Middle frontal gyrus (tissue), 1 donor: Measurements from ENCODE around the gene CNTN4.
"Not testable (repeated sequence)": the region's sequence is repeated elsewhere in the genome, so short reads cannot be mapped to it uniquely, and the experiment has no call there.

Source experiments
- DNase-seq: peaks from one replicate; pipeline ENCODE4 v3.0.0-alpha.2; 2015; ENCODE audit warnings: low spot score; ENCODE audit errors: extremely low spot score

The CNTN4 gene

GRCh38 chr3:2947536-2947935 is 848.9 kb downstream of the CNTN4 start:
- DNase-seq: no peak

- DNase-seq: no peak
These were observed 850.2 kb downstream of the CNTN4 start for GRCh38 chr3:2948882-2949281.

DNA sequence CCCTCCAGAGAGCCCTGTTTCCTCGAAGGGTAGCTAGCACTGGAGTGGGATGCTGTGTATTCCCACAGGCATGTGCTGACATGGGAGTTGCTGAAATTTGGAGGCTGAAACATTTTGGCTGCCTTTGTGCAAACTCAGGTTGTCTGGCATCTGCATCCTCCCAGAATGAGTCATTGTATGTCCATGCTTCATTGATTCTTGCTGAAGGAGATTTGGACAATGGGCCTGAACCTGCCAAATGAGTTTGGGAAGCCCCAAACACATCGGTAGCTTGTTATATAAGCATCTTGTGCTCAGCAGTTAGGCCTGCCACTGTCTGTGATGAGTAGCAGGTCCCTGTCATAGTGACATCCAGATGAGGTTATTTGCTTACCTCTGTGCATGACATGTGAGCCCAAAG is 851.5 kb downstream of the CNTN4 start:
- no peak for DNase-seq

GRCh38 chr3:2957115-2957514 is 858.4 kb downstream of the CNTN4 start:
- no peak for DNase-seq

- no peak for DNase-seq
These were observed 859.9 kb downstream of the CNTN4 start for GRCh38 chr3:2958551-2958950.

GRCh38 chr3:2961576-2961975 is 862.9 kb downstream of the CNTN4 start:
- DNase-seq: no peak

DNA sequence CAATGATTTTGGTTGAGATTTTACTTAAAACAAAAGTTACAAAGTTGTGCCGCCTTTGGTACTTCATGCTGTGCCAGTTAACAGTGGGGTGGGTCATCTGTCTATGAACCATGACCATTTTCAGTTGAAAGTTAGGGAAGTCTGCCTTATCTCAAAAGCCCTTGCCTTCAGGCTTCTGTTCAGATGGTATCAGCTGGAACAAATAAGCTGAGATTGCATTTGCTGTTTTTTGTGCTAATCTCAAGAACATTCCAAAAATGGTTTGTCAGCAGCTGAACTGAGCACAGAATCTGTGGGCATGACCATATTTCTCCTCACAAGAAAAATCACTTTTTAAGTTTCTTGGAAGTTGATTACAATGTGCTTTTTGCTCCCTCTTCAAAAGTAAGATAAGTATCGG is 869.2 kb downstream of the CNTN4 start:
- DNase-seq: no peak

DNA sequence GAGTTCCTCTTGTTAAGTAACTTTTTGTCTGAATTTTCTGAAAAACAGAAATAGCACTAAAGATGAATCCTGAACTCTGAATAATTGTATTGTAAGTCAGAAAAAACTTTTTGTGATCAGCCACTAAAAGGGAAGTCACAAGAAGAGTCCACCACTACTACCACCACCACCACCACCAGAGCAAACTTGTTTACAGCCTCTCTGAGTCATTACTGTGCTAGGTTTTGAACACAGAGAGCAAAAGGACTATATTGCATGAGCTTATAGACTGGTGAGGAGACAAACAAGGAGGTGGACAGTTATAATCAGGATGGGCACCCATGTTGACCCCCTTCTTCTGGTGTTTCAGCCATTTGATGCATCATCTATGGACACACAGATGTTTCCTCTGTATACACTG is 869.8 kb downstream of the CNTN4 start:
- DNase-seq: no peak

DNA sequence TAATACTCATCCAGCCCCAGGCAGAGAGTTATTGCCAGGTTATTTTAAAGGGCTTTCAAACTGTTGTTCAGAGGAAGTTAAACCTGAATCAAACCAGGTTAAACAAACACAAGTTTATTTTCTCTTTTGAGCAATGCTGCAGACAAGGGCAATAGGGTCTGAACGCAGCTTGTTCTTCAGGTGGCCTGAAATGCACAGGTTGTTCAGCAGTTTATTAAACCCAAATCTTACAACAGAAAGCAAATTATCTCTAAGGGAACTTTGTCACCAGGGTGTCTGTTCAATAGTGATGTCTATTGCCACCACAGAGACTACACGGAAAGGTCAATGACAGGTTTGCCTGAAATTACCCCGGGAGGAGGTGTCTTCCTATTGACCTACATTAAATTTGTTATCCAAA is 877.5 kb downstream of the CNTN4 start:
- DNase-seq: no peak

DNA sequence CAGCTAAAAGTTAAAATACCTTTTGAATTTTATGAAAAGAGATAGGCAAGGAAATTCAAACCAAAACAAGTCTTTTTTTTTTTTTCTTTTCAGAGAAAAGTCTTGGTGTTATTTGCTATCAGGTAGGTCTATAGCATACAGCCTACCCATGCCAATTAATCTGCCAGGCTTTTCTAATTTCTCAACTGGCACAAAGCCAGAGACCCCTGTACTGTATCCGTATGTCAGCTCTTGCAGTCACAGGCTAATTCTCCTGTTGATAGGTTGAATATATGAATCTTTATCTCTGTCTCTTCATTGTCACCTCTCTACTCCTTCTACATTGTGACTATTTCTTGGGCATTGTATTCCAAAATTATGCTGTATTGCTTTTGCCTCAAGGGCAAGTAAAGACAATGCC is 878.1 kb downstream of the CNTN4 start:
- no peak for DNase-seq

GRCh38 chr3:2978977-2979732 is 880.5 kb downstream of the CNTN4 start:
- no peak for DNase-seq

- no peak for DNase-seq
These were observed 885.6 kb downstream of the CNTN4 start for GRCh38 chr3:2984005-2984830.

- no peak for DNase-seq
These were observed 886.2 kb downstream of the CNTN4 start for GRCh38 chr3:2984831-2985220.

DNA sequence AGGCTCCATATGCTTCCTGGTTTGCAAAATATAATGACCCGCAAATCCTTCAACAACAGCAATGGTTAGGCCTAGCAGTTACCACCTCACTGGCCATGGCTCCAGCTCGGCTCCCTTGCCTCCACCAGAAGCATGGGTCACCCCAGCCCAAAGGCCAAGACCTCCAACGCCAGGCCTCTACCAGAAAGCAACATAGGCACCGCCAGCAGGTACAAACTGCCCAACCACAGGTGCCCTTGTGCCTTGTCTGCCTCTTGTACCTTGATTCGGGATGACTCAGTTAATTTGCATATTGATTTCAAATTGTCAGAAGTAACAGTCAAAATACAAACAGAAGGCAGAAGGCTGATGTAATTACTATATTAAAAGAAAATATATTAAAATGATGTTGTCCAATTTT is 886.8 kb downstream of the CNTN4 start:
- DNase-seq: no peak

DNA sequence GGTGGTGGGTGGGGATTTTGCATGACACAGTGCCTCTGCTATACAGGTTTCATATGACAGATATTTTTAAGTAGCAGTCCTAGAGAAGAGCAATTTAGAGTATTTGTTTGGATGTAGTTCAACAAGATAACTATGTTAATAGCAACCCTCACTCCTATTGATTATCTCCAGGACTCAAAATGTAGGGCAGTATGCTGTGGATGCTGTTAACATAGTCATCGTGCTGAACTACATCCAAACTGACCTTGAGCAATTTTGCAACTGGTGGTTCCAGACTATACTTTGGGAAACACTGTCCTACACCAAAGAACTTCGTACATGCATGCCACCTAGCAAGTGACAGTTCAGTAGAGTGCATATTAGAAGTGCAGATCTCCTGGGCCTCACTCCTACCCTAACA is 893.9 kb downstream of the CNTN4 start:
- no peak for DNase-seq

DNA sequence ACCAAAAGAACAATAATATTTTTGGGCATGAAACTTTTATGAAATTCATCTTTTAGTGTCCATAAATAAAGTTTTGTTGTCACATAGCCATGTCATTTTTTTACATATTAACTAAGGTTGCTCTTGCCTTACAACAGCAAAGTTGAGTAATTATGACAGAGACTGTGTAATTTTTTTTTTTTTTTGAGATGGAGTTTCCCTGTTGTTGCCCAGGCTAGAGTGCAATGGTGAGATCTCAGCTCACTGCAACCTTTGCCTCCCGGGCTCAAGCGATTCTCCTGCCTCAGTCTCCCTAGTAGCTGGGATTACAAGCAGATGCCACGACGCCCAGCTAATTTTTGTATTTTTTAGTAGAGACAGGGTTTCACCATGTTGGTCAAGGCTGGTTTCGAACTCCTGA is 894.5 kb downstream of the CNTN4 start:
- DNase-seq: not testable (repeated sequence)

DNA sequence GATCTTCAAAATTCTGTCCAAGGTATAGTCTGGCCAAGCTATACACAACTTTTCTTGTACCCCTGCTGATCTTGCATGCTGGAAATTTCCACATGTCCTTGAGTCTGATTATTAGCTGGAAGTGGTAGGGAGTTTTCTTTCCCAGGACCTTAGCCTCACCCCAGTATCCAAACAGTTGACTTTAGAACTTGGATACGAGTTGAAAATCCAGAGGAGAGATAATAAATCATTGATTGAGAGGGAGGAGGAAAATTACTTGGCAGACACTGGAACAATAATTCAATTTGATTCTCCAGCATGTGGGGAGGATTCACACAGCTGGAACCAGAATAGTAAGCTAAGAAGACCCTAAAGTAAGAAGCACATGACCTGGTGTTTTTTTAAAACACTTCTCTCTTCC is 895.1 kb downstream of the CNTN4 start:
- DNase-seq: no peak

DNA sequence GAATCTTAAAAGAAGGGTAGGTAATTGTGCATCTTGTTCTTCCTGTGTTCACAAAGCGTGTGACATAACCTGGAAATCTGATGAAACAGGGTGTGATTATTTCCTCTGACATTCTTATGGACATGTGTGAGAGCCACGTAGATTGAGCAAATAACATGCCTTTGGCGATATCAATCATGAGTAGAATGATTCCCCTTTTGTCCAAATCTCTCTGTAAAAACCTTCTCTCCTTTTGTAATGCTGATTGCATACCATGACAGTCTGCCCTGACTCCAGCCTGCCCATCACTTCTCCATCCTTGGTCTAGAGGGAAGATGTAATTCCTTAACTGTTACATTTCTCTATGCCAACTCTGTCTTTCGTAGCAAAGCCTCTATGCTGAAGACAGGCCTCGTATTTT is 896.5 kb downstream of the CNTN4 start:
- no peak for DNase-seq

DNA sequence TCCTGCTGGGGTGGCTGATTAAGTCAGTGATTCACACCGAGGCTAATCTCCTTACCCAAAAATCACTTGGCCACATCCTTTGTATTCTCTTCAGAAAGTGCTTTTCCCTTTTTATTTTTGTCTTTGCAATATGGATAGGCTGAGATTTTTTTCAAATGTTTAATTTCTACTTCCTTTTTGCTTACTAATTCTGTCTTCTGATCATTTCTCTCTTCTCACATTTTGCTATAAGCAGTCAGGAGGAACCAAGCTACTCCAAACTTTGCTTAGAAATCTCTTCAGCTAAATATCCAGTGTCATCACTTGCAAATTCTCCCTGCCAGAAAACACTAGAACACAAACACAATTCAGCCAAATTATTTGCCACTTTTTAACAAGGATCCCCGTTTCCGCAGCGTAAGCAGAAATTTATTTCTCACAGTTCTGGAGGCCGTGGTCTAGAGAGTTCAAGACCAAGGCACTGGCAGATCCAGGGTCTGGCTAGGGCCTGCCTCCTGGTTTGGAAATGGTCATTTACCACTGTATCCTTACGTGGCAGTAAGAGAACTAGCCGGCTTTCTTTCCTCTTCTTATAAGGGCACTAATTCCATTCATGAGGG is 906.6 kb downstream of the CNTN4 start:
- DNase-seq: no peak

DNA sequence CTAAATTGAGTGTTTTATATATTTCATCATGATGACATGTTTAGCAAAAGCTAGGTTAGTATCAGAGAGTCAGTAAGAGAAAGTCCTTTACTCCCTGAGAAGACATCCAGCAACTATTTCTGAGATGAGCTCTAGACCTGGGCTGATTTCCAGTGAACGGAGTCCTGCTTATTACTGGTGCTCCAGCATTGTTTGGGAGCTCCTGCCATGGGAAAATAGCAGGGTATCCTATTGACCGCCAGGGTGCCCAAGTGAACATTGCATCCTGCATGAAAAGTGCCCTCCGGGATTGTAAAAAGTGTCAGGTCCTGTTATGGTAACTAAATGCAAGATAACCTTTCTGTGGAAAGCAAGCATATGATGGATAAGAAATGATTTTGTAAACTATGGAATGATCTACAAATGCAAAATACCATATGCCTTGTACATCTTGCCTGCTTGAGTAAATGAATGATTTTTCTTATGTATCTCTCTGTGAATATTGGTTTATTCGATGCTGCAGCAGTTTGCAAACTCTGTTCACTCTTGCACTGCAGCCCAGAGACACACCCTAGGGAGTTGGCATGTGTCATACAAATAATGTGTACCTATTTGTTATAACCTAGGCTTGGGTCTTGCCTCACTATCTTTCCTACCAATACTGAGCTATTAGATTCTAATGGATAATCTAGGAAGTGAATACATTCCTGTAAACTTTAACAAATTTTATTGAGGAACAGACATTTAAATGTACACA is 914.8 kb downstream of the CNTN4 start:
- no peak for DNase-seq

DNA sequence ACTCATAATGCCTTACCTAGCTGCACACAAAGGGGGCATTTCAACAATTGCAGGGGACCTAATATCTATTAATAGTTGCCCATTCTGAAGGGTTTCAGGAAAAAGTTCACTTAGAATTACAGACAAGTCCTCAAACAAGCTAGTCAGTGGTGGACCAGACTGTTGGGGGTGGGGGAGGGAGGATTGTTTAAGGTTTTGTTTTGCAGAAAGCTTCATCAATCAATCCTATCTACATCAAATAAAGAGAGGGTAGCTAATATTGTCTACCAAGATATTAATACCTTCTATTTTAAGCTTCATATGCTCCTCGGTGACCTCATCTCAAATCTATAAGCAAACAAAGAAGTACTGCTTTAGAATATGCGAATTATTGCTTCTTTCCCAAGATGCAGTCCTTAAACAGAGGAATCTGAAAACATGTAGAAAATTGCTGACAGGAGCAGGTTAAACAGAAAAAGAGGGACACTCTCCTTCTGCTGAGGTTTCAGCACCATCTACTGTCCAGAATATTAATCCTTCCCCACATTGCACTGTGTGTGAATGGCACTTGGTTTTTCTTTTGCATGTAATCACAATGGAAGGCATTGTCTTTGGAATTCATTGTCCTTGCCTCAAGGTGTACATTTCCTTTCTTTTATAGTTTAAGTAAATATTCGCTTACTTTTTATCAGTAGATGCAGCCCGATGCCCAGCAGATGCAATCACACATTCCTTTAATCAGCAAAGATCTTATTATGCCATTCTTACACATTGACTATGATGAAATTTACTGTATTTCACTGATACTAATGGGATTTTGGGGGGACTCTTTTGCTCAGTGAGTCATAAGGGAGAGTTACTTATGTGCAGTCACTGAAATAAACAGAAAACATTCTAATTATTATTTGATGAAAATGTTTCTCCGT is 916.8 kb downstream of the CNTN4 start:
- DNase-seq: peak; percentile 43
